GM12891 (cell line): ENCODE results near the gene CSMD2.
A peak's percentile ranks its signal among the peaks of the same experiment; 100 is the strongest.

Experiments
- DNase-seq: peaks from one replicate; pipeline ENCODE4 v3.0.0; 2011; ENCODE audit warnings: low spot score; ENCODE audit not compliant: insufficient read length
- FAIRE-seq: peaks from 2 replicates; lab custom pipeline; 2011; peaks lifted over from hg19 to GRCh38; lab: Jason Lieb, UNC
- PAX5 ChIP-seq: IDR thresholded peaks from 2 replicates; pipeline ENCODE4 v1.6.1; 2011; ENCODE audit warnings: low read length, moderate library complexity, mild to moderate bottlenecking; ENCODE audit not compliant: insufficient read depth, severe bottlenecking
- POLR2A ChIP-seq: IDR thresholded peaks from 2 replicates; pipeline ENCODE4 v1.6.1; 2011; ENCODE audit warnings: low read depth, low read length, control low read depth
- POLR2AphosphoS5 ChIP-seq: IDR thresholded peaks from 2 replicates; pipeline ENCODE4 v1.6.1; 2011; ENCODE audit warnings: low read depth, low read length, control low read depth
- POU2F2 ChIP-seq: IDR thresholded peaks from 2 replicates; pipeline ENCODE4 v1.6.1; 2011; ENCODE audit warnings: low read depth, mild to moderate bottlenecking, control low read depth, low read length, moderate library complexity
- SPI1 ChIP-seq: IDR thresholded peaks from 2 replicates; pipeline ENCODE4 v1.6.1; 2011; ENCODE audit warnings: low read depth, low read length, control low read depth
- TAF1 ChIP-seq: IDR thresholded peaks from 2 replicates; pipeline ENCODE4 v1.6.1; 2011; ENCODE audit warnings: low read depth, low read length, control low read depth

The CSMD2 gene

DNA sequence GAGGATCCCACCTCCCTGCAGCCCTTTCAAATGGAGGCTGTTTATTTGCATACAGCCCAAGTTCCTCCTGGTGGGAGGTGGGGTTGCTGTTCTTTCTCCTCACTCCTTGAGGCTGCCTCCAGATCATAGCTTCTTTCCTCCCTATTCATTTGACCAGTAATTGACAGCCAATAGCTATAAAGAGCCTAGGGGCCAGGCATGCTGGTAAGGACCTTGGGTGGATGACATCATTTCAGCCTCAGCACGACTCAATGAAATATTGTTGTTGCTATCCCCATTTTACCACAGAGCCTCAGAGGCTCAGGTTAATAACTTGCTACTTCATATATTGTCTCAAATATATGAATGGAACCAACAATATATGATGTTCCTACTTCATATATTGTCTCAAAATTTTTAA lies 661.5 kb downstream of the CSMD2 start:
- FAIRE-seq (no peak), DNase-seq (no peak)
- TF ChIP-seq TAF1 (no peak), PAX5 (no peak), SPI1 (no peak), POLR2A (no peak), POU2F2 (no peak)

DNA sequence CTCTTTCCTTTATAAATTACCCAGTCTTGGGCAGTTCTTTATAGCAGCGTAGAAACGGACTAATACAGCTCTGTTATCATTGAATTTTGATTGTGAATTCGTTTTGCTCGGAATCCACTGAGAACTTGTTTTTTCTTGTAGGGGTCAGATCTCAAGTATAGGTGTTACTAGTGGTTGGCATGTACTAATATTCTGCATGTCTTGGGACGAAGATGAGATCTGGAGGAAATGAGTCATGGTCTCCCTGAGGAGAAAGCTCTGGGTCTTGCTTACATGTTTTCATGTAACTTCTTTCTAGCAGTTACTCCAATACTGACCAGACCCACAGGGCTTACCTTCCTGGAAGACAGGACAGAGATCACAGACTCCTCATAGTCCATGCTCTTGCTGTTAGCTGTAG lies 662.3 kb downstream of the CSMD2 start:
- DNase-seq, result no peak
- TF ChIP-seq POLR2AphosphoS5 (no peak), PAX5 (no peak), POLR2A (no peak), POU2F2 (no peak), TAF1 (no peak), SPI1 (no peak)
- FAIRE-seq, result no peak

DNA sequence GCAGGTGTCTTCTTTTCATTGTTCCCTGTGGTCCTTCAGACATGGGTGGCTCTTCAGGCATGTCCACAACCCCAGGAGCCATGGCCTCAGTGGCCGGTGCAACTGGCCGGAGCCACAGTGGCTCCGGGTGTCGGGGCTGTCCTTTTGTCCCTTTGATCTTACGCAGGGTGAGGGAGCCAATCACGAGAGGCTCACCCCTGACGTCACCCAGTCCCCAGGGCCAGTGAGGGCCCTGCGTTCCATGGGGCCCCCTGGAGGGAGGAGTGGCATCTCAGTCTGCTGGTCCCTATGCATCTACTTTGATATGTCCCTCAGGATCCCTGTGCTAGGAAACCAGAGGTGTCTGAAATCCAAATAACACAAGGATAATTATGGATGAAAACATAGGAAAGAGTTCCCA lies 663.3 kb downstream of the CSMD2 start:
- TF ChIP-seq TAF1, result no peak
- TF ChIP-seq PAX5, result no peak
- TF ChIP-seq POU2F2, result no peak
- TF ChIP-seq SPI1, result no peak
- TF ChIP-seq POLR2AphosphoS5, result no peak
- no peak for TF ChIP-seq POLR2A
- DNase-seq (no peak), FAIRE-seq (no peak)

DNA sequence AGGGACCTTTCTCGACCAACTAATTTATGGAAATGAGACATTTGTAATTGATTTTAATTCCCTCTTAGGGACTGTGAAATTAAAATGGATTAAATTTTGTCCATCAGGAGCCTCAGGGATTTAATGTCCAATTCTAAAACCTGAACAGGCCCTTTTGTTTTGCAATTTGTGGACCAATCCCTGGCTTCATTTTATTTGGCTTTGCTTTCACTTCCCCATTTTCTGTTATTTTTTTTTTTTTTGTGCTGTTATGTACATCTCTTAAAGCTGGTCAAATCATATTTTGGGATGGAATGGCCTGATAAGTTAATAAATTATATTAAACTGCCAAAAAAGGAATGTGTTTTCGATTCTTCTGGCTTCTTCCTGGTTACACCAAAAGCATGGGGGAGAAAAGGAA lies 663.7 kb downstream of the CSMD2 start:
- TF ChIP-seq PAX5, result no peak
- TF ChIP-seq SPI1, result peak; percentile 86
- no peak for TF ChIP-seq TAF1
- TF ChIP-seq POLR2A, result no peak
- no peak for TF ChIP-seq POU2F2
- no peak for TF ChIP-seq POLR2AphosphoS5
- no peak for DNase-seq
- FAIRE-seq, result no peak

DNA sequence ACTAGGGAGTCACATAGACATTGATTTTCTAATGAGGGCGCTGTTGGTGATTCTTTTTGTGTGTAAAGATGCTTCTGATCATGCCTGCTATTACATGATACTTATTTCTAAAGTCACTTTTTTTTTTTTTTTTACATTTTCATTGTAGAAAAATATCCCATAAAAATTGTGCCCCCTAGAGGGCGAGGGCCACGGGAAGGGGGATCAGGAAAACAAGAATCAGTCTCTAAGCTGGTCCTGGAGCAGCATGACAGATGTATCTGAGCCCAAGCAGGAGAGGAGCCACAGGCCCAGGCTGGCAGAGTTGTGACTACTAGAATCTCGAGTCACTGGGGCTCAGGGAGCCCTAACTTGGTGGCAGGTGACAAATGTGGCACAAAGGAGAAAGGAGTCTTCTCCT lies 664.5 kb downstream of the CSMD2 start:
- FAIRE-seq (no peak), DNase-seq (no peak)
- TF ChIP-seq TAF1 (no peak), POLR2A (no peak), PAX5 (no peak), POU2F2 (no peak), SPI1 (no peak), POLR2AphosphoS5 (no peak)

DNA sequence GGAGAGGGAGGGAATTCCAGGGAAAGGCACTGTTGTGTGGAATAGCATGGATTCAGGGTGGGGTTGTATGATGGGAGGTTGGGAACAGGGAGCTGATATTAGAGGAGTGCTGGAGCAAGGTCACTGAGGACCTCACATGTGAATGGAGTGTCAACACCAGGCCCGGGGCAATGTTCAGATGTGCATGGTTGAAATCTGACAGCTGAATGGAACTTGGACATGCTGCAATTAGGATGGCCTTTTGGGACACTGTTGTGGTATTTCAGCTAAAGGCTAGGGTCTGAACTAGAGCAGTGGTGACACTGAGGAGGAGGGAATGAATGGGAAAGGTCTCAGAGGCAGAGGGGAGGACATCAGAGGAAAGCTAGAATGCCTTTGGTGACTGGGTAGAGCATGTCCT lies 667.6 kb downstream of the CSMD2 start:
- no peak for DNase-seq
- no peak for FAIRE-seq
- TF ChIP-seq POU2F2 (no peak), PAX5 (no peak), POLR2AphosphoS5 (no peak), POLR2A (no peak), TAF1 (no peak), SPI1 (no peak)

DNA sequence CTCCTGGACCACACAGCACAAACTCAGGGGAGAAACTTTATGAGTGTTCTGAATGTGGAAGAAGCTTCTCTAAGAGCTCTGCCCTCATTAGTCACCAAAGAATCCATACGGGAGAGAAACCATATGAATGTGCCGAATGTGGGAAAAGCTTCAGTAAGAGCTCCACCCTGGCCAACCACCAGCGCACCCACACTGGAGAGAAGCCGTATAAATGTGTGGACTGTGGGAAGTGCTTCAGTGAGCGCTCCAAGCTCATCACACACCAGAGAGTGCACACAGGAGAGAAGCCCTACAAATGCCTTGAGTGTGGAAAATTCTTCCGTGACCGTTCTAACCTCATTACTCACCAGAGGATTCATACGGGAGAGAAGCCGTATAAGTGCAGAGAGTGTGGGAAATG lies 670.1 kb downstream of the CSMD2 start:
- no peak for DNase-seq
- no peak for TF ChIP-seq POU2F2
- TF ChIP-seq SPI1, result no peak
- no peak for TF ChIP-seq PAX5
- no peak for TF ChIP-seq TAF1
- TF ChIP-seq POLR2AphosphoS5, result no peak
- TF ChIP-seq POLR2A, result no peak
- FAIRE-seq, result no peak

DNA sequence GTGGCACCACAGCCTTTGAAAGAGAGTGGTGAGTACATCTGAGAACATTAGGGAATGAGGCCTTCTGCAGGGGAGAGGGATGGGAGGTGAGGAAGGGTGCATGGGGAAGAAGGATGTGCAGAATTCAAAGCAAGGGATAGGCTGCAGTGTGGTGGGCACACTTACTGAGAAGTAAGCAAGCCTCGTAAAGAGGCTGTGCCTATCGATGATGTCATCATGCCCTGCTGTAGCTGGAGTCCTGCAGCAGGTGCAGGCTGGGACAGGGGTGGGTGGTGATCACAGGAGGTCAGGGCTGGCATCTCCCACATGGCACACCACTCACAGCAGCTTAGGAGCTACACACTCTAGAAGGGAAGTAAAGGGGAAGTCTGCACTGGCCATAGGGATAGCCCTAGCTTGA lies 676.4 kb downstream of the CSMD2 start:
- TF ChIP-seq POLR2AphosphoS5 (no peak), POLR2A (no peak), PAX5 (no peak), POU2F2 (no peak)
- peak; percentile 38 for FAIRE-seq
- DNase-seq, result no peak

DNA sequence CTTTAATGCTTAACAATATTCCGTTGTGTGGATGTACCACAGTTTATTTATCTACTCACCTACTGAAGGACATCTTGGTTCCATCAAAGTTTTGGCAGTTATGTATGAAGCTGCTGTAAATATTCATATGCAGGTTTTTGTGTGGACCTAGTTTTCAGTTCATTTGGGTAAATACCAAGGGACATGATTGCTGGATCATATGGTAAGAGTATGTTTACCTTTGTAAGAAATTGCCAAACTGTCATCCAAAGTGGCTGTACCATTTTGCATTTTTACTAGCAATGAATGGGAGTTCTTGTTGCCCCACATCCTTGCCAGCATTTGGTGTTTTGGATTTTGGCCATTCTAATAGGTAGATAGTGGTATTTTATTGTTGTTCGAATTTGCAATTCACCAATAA lies 682.6 kb downstream of the CSMD2 start:
- TF ChIP-seq POU2F2 (no peak), POLR2A (no peak)
- no peak for DNase-seq
- no peak for FAIRE-seq

DNA sequence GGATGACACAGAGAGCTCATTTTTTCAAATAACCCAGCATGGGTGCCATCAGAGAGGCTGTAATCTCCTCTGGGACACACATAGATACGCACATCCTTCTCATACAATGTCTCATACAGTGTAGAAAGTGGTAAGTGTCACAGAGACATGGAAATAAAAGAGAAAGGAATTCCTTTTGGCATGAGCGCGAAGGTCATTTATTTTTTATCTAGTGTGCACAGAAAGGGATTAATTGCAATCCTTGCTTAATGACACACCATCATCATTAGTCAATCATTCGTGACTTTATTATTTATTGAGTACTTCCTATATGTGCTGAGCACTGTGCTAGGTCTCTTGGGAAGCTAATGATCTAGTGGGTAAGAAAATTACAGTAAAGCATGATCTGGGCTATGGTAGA lies 687.6 kb downstream of the CSMD2 start:
- DNase-seq (no peak), FAIRE-seq (no peak)
- TF ChIP-seq SPI1, result no peak
- TF ChIP-seq PAX5, result no peak
- no peak for TF ChIP-seq POLR2AphosphoS5
- no peak for TF ChIP-seq POU2F2
- no peak for TF ChIP-seq POLR2A
- TF ChIP-seq TAF1, result no peak
